IMR-90 (cell line): ENCODE measurements around the gene TAGLN2. TPM values are rescaled to one million over a fixed set of nuclear protein-coding genes. Genes with fewer than 3 reads are reported as not detected.
A peak's percentile ranks its signal among the peaks of the same experiment; 100 is the strongest.

Experiments used
- ATAC-seq: fragments of 200-7000 bp; cut with Tn5 transposase; 2 replicates; pipeline ENCODE4 v1.9.1; 2020; ENCODE audit warnings: low read depth, mild to moderate bottlenecking, moderate library complexity
- BruUV-seq: library from RNA; stranded (reverse); fragments of 400-500 nt; replicated peaks from 2 replicates; lab custom pipeline; 2021; lab: Mats Ljungman, UMichigan
- CTCF ChIA-PET: fragments of 300-600 bp; formaldehyde crosslinking; extraction: SDS; loops from one replicate; lab custom pipeline; 2021; ENCODE audit warnings: antibody characterized with exemption; lab: Yijun Ruan, JAX
- POLR2A ChIA-PET: fragments of 300-600 bp; sonication (Branson Sonifier 250); formaldehyde crosslinking; loops from one replicate; lab custom pipeline; 2022; ENCODE audit warnings: antibody characterized with exemption; ENCODE audit not compliant: unreplicated experiment; lab: Charles Lee
- DNase-seq: peaks from one replicate; pipeline ENCODE4 v3.0.0; 2013
- H2AFZ ChIP-seq: replicated peaks from 2 replicates; pipeline ENCODE3; 2013; ENCODE audit warnings: low read length, mild to moderate bottlenecking; ENCODE audit not compliant: poor library complexity
- H2AK5ac ChIP-seq: 2 replicates; pipeline ENCODE4 v1.6.1; 2013; ENCODE audit warnings: low read depth, low read length, inconsistent platforms
- H2AK9ac ChIP-seq: replicated peaks from 2 replicates; pipeline ENCODE3; 2013; ENCODE audit warnings: mild to moderate bottlenecking, low read depth, low read length, moderate library complexity; ENCODE audit not compliant: poor library complexity
- H2BK120ac ChIP-seq: 2 replicates; pipeline ENCODE4 v1.6.1; 2013; ENCODE audit warnings: low read depth, low read length, inconsistent platforms
- H2BK15ac ChIP-seq: 3 replicates; pipeline ENCODE4 v1.6.1; 2013; ENCODE audit warnings: low read depth, low read length, inconsistent platforms
- H2BK20ac ChIP-seq: 2 replicates; pipeline ENCODE4 v1.6.1; 2013; ENCODE audit warnings: low read depth, mild to moderate bottlenecking, inconsistent platforms, low read length, moderate library complexity
- H2BK5ac ChIP-seq: 2 replicates; pipeline ENCODE4 v1.6.1; 2013; ENCODE audit warnings: mild to moderate bottlenecking, low read depth, low read length, inconsistent platforms; ENCODE audit not compliant: poor library complexity, severe bottlenecking
- H3K14ac ChIP-seq: replicated peaks from 2 replicates; pipeline ENCODE4 v1.6.1; 2013; ENCODE audit warnings: low read depth, low read length, inconsistent platforms
- H3K18ac ChIP-seq: 2 replicates; pipeline ENCODE4 v1.6.1; 2013; ENCODE audit warnings: low read depth, low read length, control low read depth
- H3K23ac ChIP-seq: 2 replicates; pipeline ENCODE4 v1.6.1; 2013; ENCODE audit warnings: low read depth, low read length, inconsistent platforms
- H3K27ac ChIP-seq: 2 replicates; pipeline ENCODE4 v1.5.1; 2013; ENCODE audit warnings: mild to moderate bottlenecking, control low read depth, low read length; ENCODE audit not compliant: insufficient read depth
- H3K27me3 ChIP-seq: 2 replicates; pipeline ENCODE4 v1.6.1; 2013; ENCODE audit warnings: low read length; ENCODE audit not compliant: control insufficient read depth, insufficient read depth
- H3K36me3 ChIP-seq: 2 replicates; pipeline ENCODE4 v1.6.1; 2013; ENCODE audit warnings: low read length, mixed read lengths; ENCODE audit not compliant: control insufficient read depth, insufficient read depth
- H3K4ac ChIP-seq: 2 replicates; pipeline ENCODE4 v1.6.1; 2013; ENCODE audit warnings: low read depth, low read length, inconsistent platforms
- H3K4me1 ChIP-seq: 2 replicates; pipeline ENCODE4 v1.6.1; 2013; ENCODE audit warnings: low read length, mixed read lengths; ENCODE audit not compliant: control insufficient read depth, insufficient read depth
- H3K4me2 ChIP-seq: 2 replicates; pipeline ENCODE4 v1.6.1; 2013; ENCODE audit warnings: low read depth, mild to moderate bottlenecking, control low read depth, low read length, moderate library complexity
- H3K4me3 ChIP-seq: 2 replicates; pipeline ENCODE4 v1.5.1; 2013; ENCODE audit warnings: low read depth, mild to moderate bottlenecking, control low read depth, low read length, moderate library complexity; ENCODE audit not compliant: insufficient read depth
- H3K56ac ChIP-seq: 2 replicates; pipeline ENCODE4 v1.6.1; 2013; ENCODE audit warnings: low read length, inconsistent platforms; ENCODE audit not compliant: insufficient read depth; ENCODE audit errors: extremely low read depth
- H3K79me1 ChIP-seq, 2 experiments: 2 replicates each; pipeline ENCODE4 v1.6.1; 2013; ENCODE audit warnings: low read length in 2 of 2, inconsistent platforms in 1 of 2, low read depth in 1 of 2
- H3K9ac ChIP-seq: 2 replicates; pipeline ENCODE4 v1.6.1; 2013; ENCODE audit warnings: low read depth, low read length, control low read depth
- H3K9me1 ChIP-seq: 2 replicates; pipeline ENCODE4 v1.6.1; 2013; ENCODE audit warnings: low read length, inconsistent platforms; ENCODE audit not compliant: insufficient read depth
- H3K9me3 ChIP-seq: 2 replicates; pipeline ENCODE4 v1.6.1; 2013; ENCODE audit warnings: low read length; ENCODE audit not compliant: control insufficient read depth, insufficient read depth
- H4K20me1 ChIP-seq: 2 replicates; pipeline ENCODE4 v1.6.1; 2013; ENCODE audit warnings: low read length, inconsistent platforms; ENCODE audit not compliant: insufficient read depth
- H4K5ac ChIP-seq: 2 replicates; pipeline ENCODE4 v1.6.1; 2013; ENCODE audit warnings: mild to moderate bottlenecking, low read depth, low read length, control low read depth
- H4K8ac ChIP-seq, 2 experiments: 2 replicates each; pipeline ENCODE4 v1.6.1; 2013; ENCODE audit warnings: low read depth in 2 of 2, low read length in 2 of 2, control low read depth in 1 of 2, inconsistent platforms in 1 of 2
- H4K91ac ChIP-seq: 2 replicates; pipeline ENCODE4 v1.6.1; 2013; ENCODE audit warnings: low read depth, low read length, inconsistent platforms; ENCODE audit not compliant: insufficient read depth
- BHLHE40 ChIP-seq: fragments of 150-350 bp; IDR thresholded peaks from 2 replicates; pipeline ENCODE4 v1.6.1; 2016; ENCODE audit warnings: mild to moderate bottlenecking, low read depth, low read length
- CEBPB ChIP-seq: IDR thresholded peaks from 2 replicates; pipeline ENCODE4 v1.6.1; 2012; ENCODE audit warnings: low read depth, low read length, improper control_type of control experiment
- CHD1 ChIP-seq: IDR thresholded peaks from 2 replicates; pipeline ENCODE4 v1.6.1; 2012; ENCODE audit warnings: low read depth, low read length, improper control_type of control experiment
- FOS ChIP-seq: fragments of 150-350 bp; IDR thresholded peaks from 2 replicates; pipeline ENCODE4 v1.6.1; 2016; ENCODE audit warnings: low read depth, low read length
- MAFK ChIP-seq: IDR thresholded peaks from 2 replicates; pipeline ENCODE4 v1.6.1; 2012; ENCODE audit warnings: low read depth, low read length, improper control_type of control experiment
- MAZ ChIP-seq: IDR thresholded peaks from 2 replicates; pipeline ENCODE4 v1.6.1; 2012; ENCODE audit warnings: low read depth, mild to moderate bottlenecking, low read length, improper control_type of control experiment, moderate library complexity, borderline replicate concordance
- MXI1 ChIP-seq: IDR thresholded peaks from 2 replicates; pipeline ENCODE4 v1.6.1; 2012; ENCODE audit warnings: low read depth, mild to moderate bottlenecking, low read length, moderate library complexity, borderline replicate concordance
- NFE2L2 ChIP-seq: fragments of 150-350 bp; IDR thresholded peaks from 2 replicates; pipeline ENCODE4 v1.6.1; 2016; ENCODE audit warnings: low read depth, mild to moderate bottlenecking, low read length
- POLR2A ChIP-seq: IDR thresholded peaks from 2 replicates; pipeline ENCODE4 v1.6.1; 2012; ENCODE audit warnings: mild to moderate bottlenecking, low read depth, low read length
- RAD21 ChIP-seq: IDR thresholded peaks from 2 replicates; pipeline ENCODE4 v1.6.1; 2012; ENCODE audit warnings: low read length, improper control_type of control experiment
- RCOR1 ChIP-seq: IDR thresholded peaks from 2 replicates; pipeline ENCODE4 v1.6.1; 2012; ENCODE audit warnings: mild to moderate bottlenecking, low read length, improper control_type of control experiment; ENCODE audit not compliant: insufficient replicate concordance
- RFX5 ChIP-seq: IDR thresholded peaks from 2 replicates; pipeline ENCODE4 v1.8.0; 2012; ENCODE audit warnings: low read depth, mild to moderate bottlenecking, low read length, moderate library complexity
- SMC3 ChIP-seq: fragments of 150-350 bp; IDR thresholded peaks from 2 replicates; pipeline ENCODE4 v1.6.1; 2016; ENCODE audit warnings: low read depth, mild to moderate bottlenecking, antibody characterized with exemption, low read length, moderate library complexity
- WGBS, 2 experiments: methylation state at CpG; one replicate each; pipeline versions ENCODE4 v1.1.5 to v1.1.7; 2013; ENCODE audit warnings: missing lambda C conversion rate in 2 of 2; ENCODE audit not compliant: insufficient read length in 1 of 2; ENCODE audit errors: extremely low coverage in 2 of 2; 5-methylcytosine and 5-hydroxymethylcytosine counted together
- dilution Hi-C: fragments of 300-500 bp; cut with HindIII; formaldehyde crosslinking; loops from one replicate; pipeline ENCODE4 v1.14.3; 2018; ENCODE audit warnings: low sequenced_read_pairs; ENCODE audit not compliant: unreplicated experiment
- in situ Hi-C: fragments of 300-500 bp; cut with MboI; formaldehyde crosslinking; loops from 3 replicates; pipeline ENCODE4 v1.14.3; 2019; ENCODE audit warnings: low sequenced_read_pairs, inconsistent platforms, mixed read lengths
- intact Hi-C: fragments of 100-400 bp; cut with micrococcal nuclease; formaldehyde crosslinking; loops from 2 replicates; pipeline ENCODE4 v1.10.0; 2022
- polyA plus RNA-seq, 3 experiments: library from polyadenylated mRNA; depleted of rRNA; stranded (reverse); fragments of >200 nt; gene quantifications; 2 replicates each; pipeline ENCODE4 v1.2.3, GENCODE V29; 2012; ENCODE audit warnings: low replicate concordance in 1 of 3
- total RNA-seq: library from RNA; depleted of rRNA; stranded (reverse); fragments of >200 nt; gene quantifications from 2 replicates; pipeline ENCODE4 v1.2.3, GENCODE V29; 2012
- TF ChIP-seq, protein P1 (sequence below): fragments of 150-350 bp; IDR thresholded peaks from 2 replicates; pipeline ENCODE4 v1.6.1; 2016; ENCODE audit warnings: low read depth, mild to moderate bottlenecking, low read length, moderate library complexity, borderline replicate concordance
- TF ChIP-seq, protein P2 (sequence below): fragments of 150-350 bp; IDR thresholded peaks from 2 replicates; pipeline ENCODE4 v1.6.1; 2017; ENCODE audit warnings: mild to moderate bottlenecking, antibody characterized with exemption, low read length, low read depth
- TF ChIP-seq, protein P3 (sequence below): conservative IDR thresholded peaks from 2 replicates; pipeline ENCODE4 v1.5.1; 2012; ENCODE audit warnings: mild to moderate bottlenecking, low read depth, low read length, improper control_type of control experiment

TAGLN2 gene
- total and polyA plus RNA-seq, 2 of the 4 experiments (the other 2 are of a cell fraction): 440 to 634 TPM

DNA sequence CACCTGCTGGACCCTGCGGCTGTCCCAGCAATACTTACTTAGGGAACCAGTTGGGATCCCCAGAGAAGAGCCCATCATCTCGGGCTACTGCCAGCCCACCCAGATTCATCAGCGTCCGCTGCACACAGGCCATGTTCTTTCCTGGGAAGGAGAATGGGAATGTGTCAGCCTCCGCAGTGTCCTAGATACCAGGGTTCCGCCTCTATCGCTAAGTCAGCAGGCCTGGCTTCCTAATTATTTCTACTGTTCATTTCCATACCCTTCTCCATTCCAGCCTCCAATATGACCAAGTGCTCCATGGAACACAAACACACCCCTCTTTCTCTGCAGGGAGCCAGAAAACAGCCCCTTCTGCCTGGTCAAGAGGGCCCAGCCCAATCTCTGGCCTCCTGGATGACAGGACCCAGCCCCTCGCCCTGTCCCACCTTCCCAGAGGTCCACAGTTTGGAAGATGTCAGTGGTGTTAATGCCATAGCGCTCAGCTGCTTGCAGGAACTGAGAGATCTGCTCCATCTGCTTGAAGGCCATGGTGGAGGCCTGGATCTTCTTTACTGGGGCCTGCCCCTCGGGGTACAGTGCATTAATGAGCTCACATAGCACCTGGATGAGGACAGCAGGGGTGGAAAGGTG lies 6.0 kb downstream of the TAGLN2 start:
- Histone ChIP-seq H3K79me1 (peaks cover 9 to 72% of the 10 kb centered on the region in 2 experiments), H2AK5ac (0 out of 2 replicates have a peak overlapping the region, but pooled peaks have one; percentile 14), H2AK9ac (no peak overlapping the region), H2BK20ac (no peak overlapping the region), H3K4me2 (no peak overlapping the region), H2BK5ac (no peak overlapping the region), H4K20me1 (peaks cover 80% of the 10 kb centered on the region), H4K5ac (no peak overlapping the region), H3K18ac (no peak overlapping the region), H3K36me3 (peaks cover 37% of the 10 kb centered on the region), H3K4me1 (peaks cover 37% of the 10 kb centered on the region), H3K4me3 (no peak overlapping the region), H3K27me3 (no peaks in the 10 kb centered on the region), H2BK120ac (no peak overlapping the region), H4K91ac (no peak overlapping the region), H3K9me3 (no peaks in the 10 kb centered on the region), H3K27ac (no peak overlapping the region), H3K4ac (no peak overlapping the region), H2BK15ac (no peak overlapping the region), H3K23ac (no peak overlapping the region), H2AFZ (no peak overlapping the region), H3K9me1 (peaks cover 41% of the 10 kb centered on the region), H3K56ac (no peak overlapping the region), H3K14ac (no peak overlapping the region), H4K8ac (no peak overlapping the region), H3K9ac (no peak overlapping the region)
- in situ Hi-C loops (no loop called here), intact Hi-C loops (no loop called here), dilution Hi-C loops (no loop called here)
- WGBS, 2 experiments: 97% methylated on average over 4 of the region's 10 CpGs; no CpG with 5 or more reads in 1 of the 2 experiments
- ATAC-seq: no peak
- no peak for DNase-seq
- no TSS peak for BruUV-seq
- TF ChIP-seq, protein P1, sequence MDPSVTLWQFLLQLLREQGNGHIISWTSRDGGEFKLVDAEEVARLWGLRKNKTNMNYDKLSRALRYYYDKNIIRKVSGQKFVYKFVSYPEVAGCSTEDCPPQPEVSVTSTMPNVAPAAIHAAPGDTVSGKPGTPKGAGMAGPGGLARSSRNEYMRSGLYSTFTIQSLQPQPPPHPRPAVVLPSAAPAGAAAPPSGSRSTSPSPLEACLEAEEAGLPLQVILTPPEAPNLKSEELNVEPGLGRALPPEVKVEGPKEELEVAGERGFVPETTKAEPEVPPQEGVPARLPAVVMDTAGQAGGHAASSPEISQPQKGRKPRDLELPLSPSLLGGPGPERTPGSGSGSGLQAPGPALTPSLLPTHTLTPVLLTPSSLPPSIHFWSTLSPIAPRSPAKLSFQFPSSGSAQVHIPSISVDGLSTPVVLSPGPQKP: no peak
- TF ChIP-seq RFX5: no peak
- TF ChIP-seq NFE2L2: no peak
- TF ChIP-seq, protein P2, sequence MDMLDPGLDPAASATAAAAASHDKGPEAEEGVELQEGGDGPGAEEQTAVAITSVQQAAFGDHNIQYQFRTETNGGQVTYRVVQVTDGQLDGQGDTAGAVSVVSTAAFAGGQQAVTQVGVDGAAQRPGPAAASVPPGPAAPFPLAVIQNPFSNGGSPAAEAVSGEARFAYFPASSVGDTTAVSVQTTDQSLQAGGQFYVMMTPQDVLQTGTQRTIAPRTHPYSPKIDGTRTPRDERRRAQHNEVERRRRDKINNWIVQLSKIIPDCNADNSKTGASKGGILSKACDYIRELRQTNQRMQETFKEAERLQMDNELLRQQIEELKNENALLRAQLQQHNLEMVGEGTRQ: no peak
- no peak for TF ChIP-seq POLR2A
- TF ChIP-seq CHD1: no peak
- no peak for TF ChIP-seq FOS
- no peak for TF ChIP-seq SMC3
- TF ChIP-seq, protein P3, sequence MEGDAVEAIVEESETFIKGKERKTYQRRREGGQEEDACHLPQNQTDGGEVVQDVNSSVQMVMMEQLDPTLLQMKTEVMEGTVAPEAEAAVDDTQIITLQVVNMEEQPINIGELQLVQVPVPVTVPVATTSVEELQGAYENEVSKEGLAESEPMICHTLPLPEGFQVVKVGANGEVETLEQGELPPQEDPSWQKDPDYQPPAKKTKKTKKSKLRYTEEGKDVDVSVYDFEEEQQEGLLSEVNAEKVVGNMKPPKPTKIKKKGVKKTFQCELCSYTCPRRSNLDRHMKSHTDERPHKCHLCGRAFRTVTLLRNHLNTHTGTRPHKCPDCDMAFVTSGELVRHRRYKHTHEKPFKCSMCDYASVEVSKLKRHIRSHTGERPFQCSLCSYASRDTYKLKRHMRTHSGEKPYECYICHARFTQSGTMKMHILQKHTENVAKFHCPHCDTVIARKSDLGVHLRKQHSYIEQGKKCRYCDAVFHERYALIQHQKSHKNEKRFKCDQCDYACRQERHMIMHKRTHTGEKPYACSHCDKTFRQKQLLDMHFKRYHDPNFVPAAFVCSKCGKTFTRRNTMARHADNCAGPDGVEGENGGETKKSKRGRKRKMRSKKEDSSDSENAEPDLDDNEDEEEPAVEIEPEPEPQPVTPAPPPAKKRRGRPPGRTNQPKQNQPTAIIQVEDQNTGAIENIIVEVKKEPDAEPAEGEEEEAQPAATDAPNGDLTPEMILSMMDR: no peak
- TF ChIP-seq BHLHE40: no peak
- no peak for TF ChIP-seq MAZ
- no peak for TF ChIP-seq MAFK
- TF ChIP-seq CEBPB: no peak
- no peak for TF ChIP-seq MXI1
- TF ChIP-seq RCOR1: no peak
- TF ChIP-seq RAD21: no peak
- CTCF ChIA-PET: no interaction called here
- POLR2A ChIA-PET: no interaction called here
